Thyroid gland (tissue), 4 donors: Measurements from ENCODE around the gene CTSS.

Source experiments
- POLR2A ChIP-seq, 2 donors: fragments of 450-650 bp; IDR thresholded peaks; one replicate each; pipeline ENCODE4 v1.6.1; 2017; ENCODE audit warnings: antibody characterized with exemption in 2 of 2, mild to moderate bottlenecking in 2 of 2, moderate library complexity in 1 of 2
- TF ChIP-seq, protein P1 (sequence below), 6 experiments: fragments of 200-600 bp in 3 of 6; fragments of 450-650 bp in 3 of 6; sonication (generic) in 3 of 6; IDR thresholded peaks; one replicate each; pipeline ENCODE4 v1.5.1; 2016 to 2019; ENCODE audit warnings: antibody characterized with exemption in 6 of 6, mild to moderate bottlenecking in 2 of 6, inconsistent platforms in 1 of 6, moderate library complexity in 1 of 6

GRCh38 chr1:150720703-150721102 lies 44.9 kb downstream of the CTSS start, which contains the start of gene HORMAD1:
- TF ChIP-seq, protein P1, sequence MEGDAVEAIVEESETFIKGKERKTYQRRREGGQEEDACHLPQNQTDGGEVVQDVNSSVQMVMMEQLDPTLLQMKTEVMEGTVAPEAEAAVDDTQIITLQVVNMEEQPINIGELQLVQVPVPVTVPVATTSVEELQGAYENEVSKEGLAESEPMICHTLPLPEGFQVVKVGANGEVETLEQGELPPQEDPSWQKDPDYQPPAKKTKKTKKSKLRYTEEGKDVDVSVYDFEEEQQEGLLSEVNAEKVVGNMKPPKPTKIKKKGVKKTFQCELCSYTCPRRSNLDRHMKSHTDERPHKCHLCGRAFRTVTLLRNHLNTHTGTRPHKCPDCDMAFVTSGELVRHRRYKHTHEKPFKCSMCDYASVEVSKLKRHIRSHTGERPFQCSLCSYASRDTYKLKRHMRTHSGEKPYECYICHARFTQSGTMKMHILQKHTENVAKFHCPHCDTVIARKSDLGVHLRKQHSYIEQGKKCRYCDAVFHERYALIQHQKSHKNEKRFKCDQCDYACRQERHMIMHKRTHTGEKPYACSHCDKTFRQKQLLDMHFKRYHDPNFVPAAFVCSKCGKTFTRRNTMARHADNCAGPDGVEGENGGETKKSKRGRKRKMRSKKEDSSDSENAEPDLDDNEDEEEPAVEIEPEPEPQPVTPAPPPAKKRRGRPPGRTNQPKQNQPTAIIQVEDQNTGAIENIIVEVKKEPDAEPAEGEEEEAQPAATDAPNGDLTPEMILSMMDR (IDR thresholded peaks at IDR 0.05), result no peak
- TF ChIP-seq POLR2A (IDR thresholded peaks at IDR 0.05), result no peak
